ENCODE measurements around the gene CDH23.

Gene CDH23

GRCh38 chr10:71554671-71555070, 158.0 kb downstream of the CDH23 start:
- H3K36me3 ChIP-seq (ENCODE audit: insufficient read depth): no peaks in the 10 kb centered on the region
- H3K27ac ChIP-seq: no peak overlapping the region
- H4K20me1 ChIP-seq (ENCODE audit: insufficient read depth): no peaks in the 10 kb centered on the region
- no peak overlapping the region for H3K9ac ChIP-seq
- H3K27me3 ChIP-seq (ENCODE audit: insufficient read depth, low read depth): peaks cover 63% of the 10 kb centered on the region
- no peak overlapping the region for H3K4me2 ChIP-seq
- no peaks in the 10 kb centered on the region for H3K4me1 ChIP-seq (ENCODE audit: low read depth, poor library complexity, severe bottlenecking)
- no peak overlapping the region for H2AFZ ChIP-seq (ENCODE audit: low read depth)
- no peak overlapping the region for H3K4me3 ChIP-seq (IDR thresholded peaks at IDR 0.05; ENCODE audit: insufficient read depth, low read depth, low read length)
- H3K79me2 ChIP-seq (ENCODE audit: insufficient read depth, low read depth): no peaks in the 10 kb centered on the region
- TF ChIP-seq CTCF (conservative IDR thresholded peaks at IDR 0.05; ENCODE audit: low read depth, low read length): no peak

- H3K27me3 ChIP-seq (ENCODE audit: insufficient read depth, low read depth): peaks cover 58% of the 10 kb centered on the region
- no peaks in the 10 kb centered on the region for H3K36me3 ChIP-seq (ENCODE audit: insufficient read depth)
- H3K27ac ChIP-seq: no peak overlapping the region
- no peak for TF ChIP-seq CTCF (conservative IDR thresholded peaks at IDR 0.05; ENCODE audit: low read depth, low read length)
- H4K20me1 ChIP-seq (ENCODE audit: insufficient read depth): no peaks in the 10 kb centered on the region
- no peaks in the 10 kb centered on the region for H3K79me2 ChIP-seq (ENCODE audit: insufficient read depth, low read depth)
- no peak overlapping the region for H3K4me2 ChIP-seq
- no peak overlapping the region for H3K9ac ChIP-seq
- H3K4me3 ChIP-seq (IDR thresholded peaks at IDR 0.05; ENCODE audit: insufficient read depth, low read depth, low read length): no peak overlapping the region
- no peaks in the 10 kb centered on the region for H3K4me1 ChIP-seq (ENCODE audit: low read depth, poor library complexity, severe bottlenecking)
- no peak overlapping the region for H2AFZ ChIP-seq (ENCODE audit: low read depth)
Observed at GRCh38 chr10:71555087-71555723, 158.5 kb downstream of the CDH23 start.

GRCh38 chr10:71555724-71556119, 159.0 kb downstream of the CDH23 start:
- Histone ChIP-seq H3K27me3 (ENCODE audit: insufficient read depth, low read depth) (peaks cover 60% of the 10 kb centered on the region), H3K27ac (no peak overlapping the region)

GRCh38 chr10:71558991-71559390, 162.3 kb downstream of the CDH23 start:
- no peak overlapping the region for H3K4me2 ChIP-seq
- no peaks in the 10 kb centered on the region for H3K79me2 ChIP-seq (ENCODE audit: insufficient read depth, low read depth)
- TF ChIP-seq CTCF (conservative IDR thresholded peaks at IDR 0.05; ENCODE audit: low read depth, low read length): no peak
- H3K36me3 ChIP-seq (ENCODE audit: insufficient read depth): no peaks in the 10 kb centered on the region
- H3K4me3 ChIP-seq (IDR thresholded peaks at IDR 0.05; ENCODE audit: insufficient read depth, low read depth, low read length): no peak overlapping the region
- H3K27ac ChIP-seq: no peak overlapping the region
- no peaks in the 10 kb centered on the region for H3K4me1 ChIP-seq (ENCODE audit: low read depth, poor library complexity, severe bottlenecking)
- H4K20me1 ChIP-seq (ENCODE audit: insufficient read depth): no peaks in the 10 kb centered on the region
- peaks cover 46% of the 10 kb centered on the region; the same call in 1 of the 2 replicates for H3K27me3 ChIP-seq (ENCODE audit: insufficient read depth, low read depth)
- no peak overlapping the region for H2AFZ ChIP-seq (ENCODE audit: low read depth)
- H3K9ac ChIP-seq: no peak overlapping the region

More at GRCh38 chr10:71555724-71556119, 159.0 kb downstream of the CDH23 start:
- H2AFZ ChIP-seq (ENCODE audit: low read depth): no peak overlapping the region
- H3K79me2 ChIP-seq (ENCODE audit: insufficient read depth, low read depth): no peaks in the 10 kb centered on the region
- H3K4me3 ChIP-seq (IDR thresholded peaks at IDR 0.05; ENCODE audit: insufficient read depth, low read depth, low read length): no peak overlapping the region
- H3K4me2 ChIP-seq: no peak overlapping the region
- no peaks in the 10 kb centered on the region for H3K4me1 ChIP-seq (ENCODE audit: low read depth, poor library complexity, severe bottlenecking)
- no peak overlapping the region for H3K9ac ChIP-seq
- no peaks in the 10 kb centered on the region for H3K36me3 ChIP-seq (ENCODE audit: insufficient read depth)
- TF ChIP-seq CTCF (conservative IDR thresholded peaks at IDR 0.05; ENCODE audit: low read depth, low read length): no peak
- H4K20me1 ChIP-seq (ENCODE audit: insufficient read depth): no peaks in the 10 kb centered on the region
